Sciatic nerve (tissue), 2 donors: ENCODE measurements around the gene TGDS. TPM values are rescaled to one million over a fixed set of nuclear protein-coding genes. Genes with fewer than 3 reads are reported as not detected.

Source experiments
- ATAC-seq: fragments of 200-7000 bp; cut with Tn5 transposase; one replicate; pipeline ENCODE4 v1.9.1; 2020; ENCODE audit warnings: mild to moderate bottlenecking, moderate library complexity
- DNase-seq: peaks from one replicate; pipeline ENCODE4 v3.0.0-alpha.2; 2020; ENCODE audit warnings: low spot score
- intact Hi-C: fragments of 100-400 bp; cut with DNase I; formaldehyde crosslinking; loops from one replicate; pipeline ENCODE4 v1.14.2; 2022
- total RNA-seq: library from RNA; stranded (reverse); fragmentation: NEBNext Ultra II Directional; extraction: Animal tissue kit (Norgen Biotek cat#: 25700); gene quantifications from one replicate; pipeline ENCODE4 v1.2.1, GENCODE V29; 2021
- donor health status: DM: no; HTN: no; CAD: no.
- donor health status: DM: no; HTN: no; CAD: no.

Gene TGDS
- total RNA-seq, 1 donor from 2014 or later = 14.0 TPM

DNA sequence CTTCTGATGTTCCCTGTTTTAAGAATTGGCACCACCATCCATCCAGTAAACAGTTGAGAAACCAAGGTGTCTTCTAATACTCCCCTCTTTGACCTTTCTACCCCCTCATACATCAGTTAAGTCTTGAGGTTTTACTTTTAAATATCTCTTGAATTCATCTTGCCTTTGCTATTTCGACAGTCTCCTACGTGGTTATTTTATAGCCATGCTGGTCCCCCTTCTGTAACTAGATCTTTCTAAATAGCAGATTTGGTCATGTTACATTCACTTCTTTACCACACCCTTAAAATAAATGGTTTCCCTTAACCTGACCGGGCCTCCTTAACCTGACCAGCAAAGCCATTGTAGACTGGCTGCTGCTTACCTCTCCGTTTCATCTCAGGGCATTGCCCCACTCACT is 11.1 kb upstream of the TGDS start:
- intact Hi-C loops = no loop called here
- DNase-seq (no peak), ATAC-seq (no peak)

- intact Hi-C loops = no loop called here
- DNase-seq (no peak), ATAC-seq (no peak)
These were observed 6.5 kb upstream of the TGDS start for GRCh38 chr13:94602467-94602866.

GRCh38 chr13:94601446-94602431 is 5.8 kb upstream of the TGDS start, which contains the start of gene GPR180:
Gene GPR180 (plus strand): TSS chr13:94601857. CDS start chr13:94601928, 71 bp downstream.
- peak; percentile 99 for ATAC-seq
- intact Hi-C loops = no loop called here
- DNase-seq = peak; percentile 95

GRCh38 chr13:94599877-94600276 is 3.9 kb upstream of the TGDS start:
- intact Hi-C loops = loop anchor here (5.0 kb wide), 1 partner anchor 53 kb away; no protein-coding TSS in a partner anchor
- DNase-seq = no peak
- ATAC-seq = no peak

- intact Hi-C loops = loop anchor here (5.0 kb wide), 1 partner anchor 51 kb away; no protein-coding TSS in a partner anchor
- ATAC-seq = no peak
- no peak for DNase-seq
These were observed 2.3 kb upstream of the TGDS start for GRCh38 chr13:94598281-94598680.

DNA sequence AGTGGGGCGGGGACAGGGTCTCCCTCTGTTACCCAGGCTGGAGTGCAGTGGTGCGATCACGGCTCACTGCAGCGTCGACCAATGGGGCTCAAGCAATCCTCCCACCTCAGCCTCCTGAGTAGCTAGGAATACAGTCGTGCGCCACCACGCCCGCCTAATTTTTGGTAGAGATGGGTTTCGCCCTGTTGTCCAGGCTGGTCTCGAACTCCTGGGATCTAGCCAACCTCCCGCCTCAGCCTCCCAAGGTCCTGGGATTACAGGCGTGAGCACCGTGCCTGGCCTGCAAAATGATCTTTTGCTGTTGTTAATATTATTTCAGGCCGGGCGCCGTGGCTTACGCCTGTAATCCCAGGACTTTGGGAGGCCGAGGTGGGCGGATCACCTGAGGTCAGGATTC is 621 bp upstream of the TGDS start:
- intact Hi-C loops = loop anchor here (5.0 kb wide), 1 partner anchor 49 kb away; no protein-coding TSS in a partner anchor
- DNase-seq (peak; percentile 65), ATAC-seq (peak; percentile 4)

DNA sequence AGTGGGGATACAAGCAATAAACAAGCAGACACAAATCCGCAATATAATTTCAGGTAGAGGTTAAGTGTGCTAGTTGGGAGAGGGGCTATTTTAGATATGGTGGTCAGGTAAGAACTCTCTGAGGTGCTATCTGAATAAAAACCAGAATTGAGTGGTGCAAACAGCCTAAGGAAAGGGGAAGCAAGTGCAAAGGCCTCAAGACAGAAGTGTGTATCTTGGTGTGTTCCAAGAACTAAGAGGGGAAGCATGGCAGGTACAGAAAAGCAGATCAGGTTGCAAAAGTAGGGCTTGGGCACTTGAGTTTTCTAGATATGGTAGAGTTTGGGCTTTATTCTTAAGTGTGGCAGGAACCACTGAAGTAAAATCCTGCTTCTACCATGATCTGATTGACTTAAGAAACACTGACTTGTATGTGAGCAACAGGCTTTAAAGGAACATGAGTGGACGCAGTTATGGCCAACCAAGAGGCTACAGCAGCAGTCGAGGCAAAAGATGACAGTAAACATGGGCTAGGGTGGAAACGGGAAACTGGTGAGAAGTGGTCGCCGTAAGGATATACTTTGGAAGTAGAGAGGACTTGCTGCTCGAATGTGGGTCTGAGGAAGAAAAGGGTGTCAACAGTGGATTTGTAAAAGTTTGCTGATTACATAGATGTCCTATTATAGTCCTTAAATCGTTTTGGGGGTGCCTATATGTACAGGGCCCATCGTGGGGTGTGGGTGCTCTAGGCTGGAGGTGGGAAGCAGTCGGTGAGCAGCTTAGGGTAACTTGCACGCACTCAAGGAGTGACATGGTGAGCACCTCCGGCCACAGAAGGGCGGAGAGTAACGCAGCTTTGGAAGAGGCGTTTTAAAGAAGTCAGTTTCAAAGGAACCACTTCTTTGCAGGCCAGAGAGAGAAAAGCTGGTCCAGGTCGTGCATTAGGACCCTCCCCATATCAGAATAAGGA is 677 bp downstream of the TGDS start:
- intact Hi-C loops = loop anchor here (5.0 kb wide), 1 partner anchor 48 kb away; no protein-coding TSS in a partner anchor
- ATAC-seq (peak; percentile 63), DNase-seq (no peak)

- no peak for DNase-seq
- intact Hi-C loops = no loop called here
- ATAC-seq = no peak
These were observed 5.2 kb downstream of the TGDS start for GRCh38 chr13:94590744-94591143.

DNA sequence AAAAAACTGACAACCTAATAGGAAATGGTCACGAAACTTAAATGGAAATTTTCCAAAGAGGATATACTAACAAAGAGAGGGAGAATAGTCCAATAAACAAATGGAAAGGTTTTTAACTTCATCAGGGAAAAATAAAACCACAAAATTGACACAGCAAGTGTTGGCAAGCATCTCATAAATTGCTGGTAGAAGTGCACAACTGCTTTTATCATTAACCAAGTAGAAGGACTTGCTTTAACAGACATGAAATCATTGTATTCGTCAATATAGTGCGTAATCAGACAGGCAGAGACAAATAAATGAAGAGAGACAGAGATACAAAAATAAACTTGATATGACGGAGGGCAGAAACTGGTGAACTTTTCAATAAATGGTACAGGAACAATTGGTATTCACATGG is 7.4 kb downstream of the TGDS start:
- ATAC-seq (no peak), DNase-seq (no peak)
- intact Hi-C loops = no loop called here

DNA sequence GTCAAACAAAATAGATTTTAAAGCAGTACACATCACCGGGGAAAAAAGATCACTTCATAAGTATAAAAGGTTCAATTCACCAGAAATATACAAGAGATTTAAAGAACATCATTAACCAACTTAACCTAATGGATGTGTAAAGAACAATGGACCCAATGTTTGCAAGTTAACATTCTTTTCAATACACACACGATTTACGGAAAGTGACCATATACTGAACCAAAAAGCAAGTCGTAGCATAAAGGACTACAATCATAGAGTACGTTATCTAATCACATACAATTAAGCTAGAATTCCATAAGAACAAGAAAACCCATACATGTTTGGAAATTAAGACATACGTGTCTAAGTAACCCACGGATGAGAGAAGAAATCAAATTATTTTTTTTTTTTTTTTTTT is 9.6 kb downstream of the TGDS start:
- intact Hi-C loops = no loop called here
- ATAC-seq = no peak
- no peak for DNase-seq

GRCh38 chr13:94585543-94586101 is 10.3 kb downstream of the TGDS start:
- intact Hi-C loops = no loop called here
- ATAC-seq = no peak
- no peak for DNase-seq

GRCh38 chr13:94583926-94584325 is 12.0 kb downstream of the TGDS start:
- no peak for DNase-seq
- intact Hi-C loops = no loop called here
- ATAC-seq = no peak

DNA sequence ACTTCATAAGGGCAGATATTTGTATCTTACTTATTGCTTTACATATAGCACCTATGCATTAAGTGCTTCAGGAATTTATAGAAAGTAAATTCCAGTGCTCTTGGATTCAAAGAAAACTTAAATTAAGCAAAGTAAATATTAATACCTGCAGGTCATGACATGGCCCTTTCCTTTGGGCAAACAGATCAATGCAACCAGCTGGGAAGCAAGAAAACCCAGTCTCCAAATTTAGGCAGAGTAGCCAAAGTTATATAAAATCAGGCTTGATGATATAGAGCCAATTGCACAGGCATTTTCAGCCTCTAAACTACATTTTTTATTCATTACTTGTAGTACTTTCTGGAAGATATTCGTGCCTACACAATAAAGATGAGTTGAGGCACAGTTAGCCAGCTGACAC is 16.9 kb downstream of the TGDS start:
- ATAC-seq (no peak), DNase-seq (no peak)
- intact Hi-C loops = no loop called here

DNA sequence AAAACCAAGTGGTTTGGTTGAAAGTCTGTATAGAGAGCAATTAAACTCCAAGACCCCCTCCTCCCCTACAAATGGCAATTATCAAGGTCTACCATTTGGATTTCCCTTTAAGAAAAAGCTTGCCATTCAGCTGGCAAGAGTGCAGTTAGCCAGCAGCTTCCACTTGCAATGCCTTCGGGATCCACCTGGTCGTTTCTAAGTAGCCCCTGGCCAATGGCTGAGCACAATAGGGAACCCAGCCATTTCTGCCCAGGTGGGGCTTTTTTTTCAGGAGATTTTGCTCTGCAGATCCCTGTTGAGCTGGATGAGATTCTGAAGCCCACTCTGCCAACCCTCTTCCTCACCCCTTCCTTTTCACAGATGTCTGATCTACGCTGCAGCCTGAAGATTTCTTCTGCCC is 26.3 kb downstream of the TGDS start:
- DNase-seq = no peak
- intact Hi-C loops = no loop called here
- no peak for ATAC-seq

DNA sequence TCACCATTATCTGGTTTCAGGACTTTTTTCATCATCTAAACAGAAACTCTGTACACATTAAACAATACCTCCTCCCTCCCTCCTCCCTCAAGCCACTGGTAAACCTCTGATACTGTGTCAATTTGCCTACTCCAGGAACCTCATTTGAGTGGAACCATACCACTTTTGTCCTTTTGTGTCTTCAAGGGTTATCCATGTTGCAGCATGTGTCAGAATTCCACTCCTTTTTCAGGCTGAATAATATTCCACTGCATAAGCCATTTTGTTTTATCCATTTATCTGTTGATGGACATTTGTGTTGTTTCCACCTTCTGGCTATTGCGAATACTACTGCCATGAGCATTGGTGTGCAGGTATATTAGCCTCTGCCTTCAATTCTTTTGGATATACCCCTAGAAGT is 27.5 kb downstream of the TGDS start:
- intact Hi-C loops = no loop called here
- ATAC-seq = no peak

DNA sequence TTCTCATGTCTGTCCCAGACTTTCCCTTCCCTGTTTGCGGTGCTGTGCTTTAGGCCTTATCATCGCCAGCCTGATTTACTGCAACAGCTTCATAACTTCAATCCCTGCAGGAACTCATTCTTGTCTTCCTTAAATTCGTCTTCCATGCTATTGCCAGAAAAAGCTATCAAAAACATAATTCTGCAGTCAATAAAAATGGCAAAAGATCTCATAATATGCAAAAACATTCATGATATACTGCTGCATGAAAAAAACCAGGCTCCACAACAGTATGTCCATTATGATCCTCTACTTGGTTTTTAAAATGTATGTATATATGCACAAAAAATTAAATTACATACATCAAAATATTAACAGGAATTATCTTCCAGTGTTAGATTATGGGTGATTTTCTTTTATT is 28.4 kb downstream of the TGDS start:
- no peak for DNase-seq
- intact Hi-C loops = no loop called here
- ATAC-seq = no peak

More for the DNA sequence above, 27.5 kb downstream of the TGDS start:
- no peak for DNase-seq

DNA sequence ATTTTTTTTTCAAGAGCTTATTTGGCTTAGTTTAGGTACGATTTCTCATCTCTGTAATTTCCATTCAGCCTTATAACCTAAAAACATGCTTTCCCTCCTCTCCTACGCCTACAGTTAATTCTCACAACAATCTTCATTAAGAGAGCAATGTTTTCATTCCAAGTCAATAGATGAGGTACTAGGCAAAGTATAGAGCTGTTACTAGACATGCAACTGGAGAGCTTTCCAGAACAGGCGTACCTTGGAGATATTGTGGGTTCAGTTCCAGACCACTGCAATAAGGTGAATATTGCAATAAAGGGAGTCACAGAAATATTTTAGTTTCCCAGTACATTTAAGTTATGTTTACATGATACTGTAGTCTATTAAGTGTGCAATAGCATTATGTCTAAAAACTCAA is 34.8 kb downstream of the TGDS start:
- no peak for ATAC-seq
- intact Hi-C loops = no loop called here

DNA sequence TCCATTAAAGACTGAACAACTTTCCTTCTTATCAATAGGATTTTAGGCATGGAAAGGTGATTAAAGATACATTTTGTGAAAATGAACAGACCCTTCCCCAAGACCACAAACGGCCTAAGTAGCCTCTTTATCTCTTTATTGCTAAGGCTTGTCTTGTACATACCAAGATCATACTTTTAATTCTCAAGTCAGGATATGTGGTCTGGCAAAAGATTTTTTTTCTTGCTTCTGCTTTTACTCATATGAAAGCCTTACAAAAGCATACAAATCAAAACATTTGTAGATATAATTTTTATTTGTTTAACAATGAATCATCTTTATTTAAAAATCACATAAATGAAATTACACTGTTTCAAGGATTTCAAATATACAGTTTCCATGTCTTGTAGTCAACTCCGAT is 35.8 kb downstream of the TGDS start:
- DNase-seq (no peak), ATAC-seq (no peak)
- intact Hi-C loops = no loop called here

More for the DNA sequence above, 34.8 kb downstream of the TGDS start:
- no peak for DNase-seq

GRCh38 chr13:94559222-94559795 is 36.6 kb downstream of the TGDS start:
- ATAC-seq = no peak
- intact Hi-C loops = no loop called here
- no peak for DNase-seq
